Naive B cell (primary cell): ENCODE measurements around the gene IQCE. TPM values are rescaled to one million over a fixed set of nuclear protein-coding genes. Genes with fewer than 3 reads are reported as not detected.
A peak's percentile ranks its signal among the peaks of the same experiment; 100 is the strongest.
"Not testable (repeated sequence)": the region's sequence is repeated elsewhere in the genome, so short reads cannot be mapped to it uniquely, and the experiment has no call there.

Experiments used
- ATAC-seq, 2 donors: fragments of 150-1000 bp; cut with Tn5 transposase; 2 replicates each; pipeline ENCODE4 v1.10.0; 2021; ENCODE audit warnings: low read depth in 2 of 2, mild to moderate bottlenecking in 2 of 2, moderate library complexity in 2 of 2
- DNase-seq: peaks from one replicate; pipeline ENCODE4 v3.0.0; 2022
- H3K27ac Mint-ChIP-seq, 6 donors: one replicate each; pipeline ENCODE4 v1.8.0; 2020 to 2022; ENCODE audit warnings: mild to moderate bottlenecking in 6 of 6, mixed read lengths in 6 of 6, moderate library complexity in 5 of 6, inconsistent platforms in 2 of 6
- H3K27me3 Mint-ChIP-seq, 3 donors: one replicate each; pipeline ENCODE4 v1.8.0; 2021 to 2022; ENCODE audit warnings: mixed read lengths in 3 of 3, mild to moderate bottlenecking in 1 of 3
- H3K36me3 Mint-ChIP-seq, 2 donors: one replicate each; pipeline ENCODE4 v1.8.0; 2020 to 2022; ENCODE audit warnings: mixed read lengths in 2 of 2, inconsistent platforms in 1 of 2, mild to moderate bottlenecking in 1 of 2
- H3K4me1 Mint-ChIP-seq, 3 donors: one replicate each; pipeline ENCODE4 v1.8.0; 2020 to 2022; ENCODE audit warnings: mixed read lengths in 3 of 3, inconsistent platforms in 1 of 3, mild to moderate bottlenecking in 1 of 3, moderate library complexity in 1 of 3
- H3K4me3 Mint-ChIP-seq, 8 donors: one replicate each; pipeline ENCODE4 v1.8.0; 2020 to 2022; ENCODE audit warnings: mild to moderate bottlenecking in 8 of 8, mixed read lengths in 8 of 8, moderate library complexity in 8 of 8, inconsistent platforms in 2 of 8
- H3K9me3 Mint-ChIP-seq, 7 donors: one replicate each; pipeline ENCODE4 v1.8.0; 2020 to 2022; ENCODE audit warnings: mixed read lengths in 7 of 7, mild to moderate bottlenecking in 5 of 7, inconsistent platforms in 2 of 7, moderate library complexity in 1 of 7
- polyA plus RNA-seq, 6 donors: library from polyadenylated mRNA; unstranded; fragments of 300-500 nt; fragmentation: Illumina TruSeq; gene quantifications; one replicate each; pipeline ENCODE4 v1.2.3, GENCODE V29; 2021; ENCODE audit warnings: low read depth in 6 of 6

Gene IQCE
- polyA plus RNA-seq, 6 donors from 2014 or later: 0.36 to 1.7 (median 1.3) TPM; not detected in 1

DNA sequence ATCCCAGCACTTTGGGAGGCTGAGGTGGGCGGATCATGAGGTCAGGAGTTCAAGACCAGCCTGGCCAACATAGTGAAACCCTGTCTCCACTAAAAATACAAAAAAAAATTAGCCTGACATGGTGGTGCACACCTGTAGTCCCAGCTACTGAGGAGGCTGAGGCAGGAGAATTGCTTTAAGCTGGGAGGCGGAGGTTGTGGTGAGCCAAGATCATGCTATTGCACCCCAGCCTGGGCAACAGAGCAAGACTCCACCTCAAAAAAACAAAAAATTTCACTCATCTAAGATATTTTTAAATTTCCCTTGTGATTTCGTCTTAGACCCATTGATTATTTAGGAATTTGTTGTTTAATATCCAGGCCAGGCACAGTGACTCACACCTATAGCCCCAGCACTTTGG, 5.2 kb downstream of the IQCE start:
- H3K4me1 Mint-ChIP-seq: peaks cover 9 to 19% (median 15%) of the 10 kb centered on the region in 3 donors
- ATAC-seq, H3K9me3 Mint-ChIP-seq, H3K27ac Mint-ChIP-seq, H3K36me3 Mint-ChIP-seq, H3K27me3 Mint-ChIP-seq, DNase-seq, H3K4me3 Mint-ChIP-seq: not testable (repeated sequence)

- Mint-ChIP-seq H3K4me1 (peaks cover 9 to 13% (median 12%) of the 10 kb centered on the region in 3 donors), H3K27me3 (no peaks in the 10 kb centered on the region), H3K4me3 (no peak overlapping the region), H3K9me3 (no peaks in the 10 kb centered on the region), H3K27ac (no peak overlapping the region), H3K36me3 (no peaks in the 10 kb centered on the region)
- ATAC-seq (no peak), DNase-seq (no peak)
Measured at GRCh38 chr7:2564970-2565540, 6.3 kb downstream of the IQCE start.

DNA sequence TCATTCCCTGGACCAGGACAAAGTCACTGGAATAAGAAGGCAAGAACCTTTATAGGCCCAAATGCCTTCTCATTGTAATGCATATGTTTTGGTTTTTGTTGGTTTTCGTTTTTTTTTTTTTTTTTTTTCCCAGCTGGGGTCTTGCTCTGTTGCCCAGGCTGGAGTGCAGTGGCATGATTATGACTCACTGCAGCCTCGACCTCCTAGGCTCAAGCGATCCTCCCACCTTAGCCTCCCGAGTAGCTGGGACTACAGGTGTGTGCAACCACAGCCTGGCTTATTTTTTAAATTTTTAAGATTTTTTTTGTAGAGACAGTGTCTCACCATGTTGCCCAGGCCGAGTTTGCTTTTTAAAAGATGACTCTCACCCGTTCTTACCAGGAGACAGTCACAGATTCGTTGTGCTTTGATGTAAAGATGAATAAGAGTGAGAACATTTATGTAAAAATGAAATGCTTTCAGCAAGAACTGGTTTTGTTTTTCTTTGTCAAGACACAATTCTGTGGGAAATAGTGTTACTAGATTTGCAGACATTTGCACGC, 7.6 kb downstream of the IQCE start:
- Mint-ChIP-seq H3K27me3 (no peaks in the 10 kb centered on the region), H3K9me3 (no peaks in the 10 kb centered on the region), H3K4me1 (peaks cover 9 to 12% (median 10%) of the 10 kb centered on the region in 3 donors), H3K36me3 (no peaks in the 10 kb centered on the region), H3K4me3 (peak overlapping the region in 4 of 8 donors; percentile 20 to 61 (median 28)), H3K27ac (no peak overlapping the region)
- ATAC-seq: no peak
- no peak for DNase-seq

- Mint-ChIP-seq H3K9me3 (no peaks in the 10 kb centered on the region), H3K4me3 (peak overlapping the region in 4 of 8 donors; percentile 42 to 69 (median 49)), H3K4me1 (peaks cover 4 to 12% (median 4%) of the 10 kb centered on the region in 3 donors), H3K27me3 (no peaks in the 10 kb centered on the region), H3K27ac (no peak overlapping the region), H3K36me3 (no peaks in the 10 kb centered on the region)
- DNase-seq: no peak
- peak; percentile 32 to 55 for ATAC-seq
Measured at GRCh38 chr7:2566890-2567678, 8.3 kb downstream of the IQCE start.

DNA sequence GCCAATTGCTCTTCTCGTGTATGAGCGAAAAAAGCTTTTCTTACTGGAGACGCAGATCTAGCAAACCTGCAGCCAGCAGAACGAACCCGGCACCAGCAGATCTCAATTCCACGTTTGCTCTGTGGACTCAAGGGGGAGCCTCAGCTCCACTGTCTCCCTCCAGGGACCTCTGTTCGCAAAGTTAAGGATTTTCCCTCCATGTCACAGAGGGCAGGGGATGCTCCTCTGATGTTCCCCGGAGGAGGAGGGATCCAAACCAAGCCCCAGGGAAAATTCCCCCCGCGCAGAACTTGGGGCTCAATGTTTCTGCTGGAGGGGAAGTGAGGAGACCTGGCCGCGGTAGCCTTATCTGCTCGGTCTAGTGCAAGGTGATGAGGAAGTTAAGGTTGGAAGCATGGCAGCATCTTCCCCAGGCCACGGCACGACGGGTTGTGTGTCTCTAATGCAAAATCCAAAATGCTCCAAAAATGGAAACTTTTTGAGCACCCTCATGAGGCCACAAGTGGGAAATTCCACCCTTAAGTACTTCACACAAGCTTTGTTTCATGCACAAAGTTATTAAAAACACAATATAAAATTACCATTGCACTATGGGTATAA, 9.0 kb downstream of the IQCE start:
- H3K36me3 Mint-ChIP-seq: no peaks in the 10 kb centered on the region
- no peaks in the 10 kb centered on the region for H3K9me3 Mint-ChIP-seq
- peak; percentile 31 for DNase-seq
- no peaks in the 10 kb centered on the region for H3K27me3 Mint-ChIP-seq
- peak overlapping the region in 1 of 6 donors; percentile 42 for H3K27ac Mint-ChIP-seq
- H3K4me3 Mint-ChIP-seq: peak overlapping the region in 7 of 8 donors; percentile 34 to 69 (median 50)
- ATAC-seq: peak; percentile 86 to 87
- H3K4me1 Mint-ChIP-seq: peaks cover 0 to 12% (median 4%) of the 10 kb centered on the region in 3 donors

DNA sequence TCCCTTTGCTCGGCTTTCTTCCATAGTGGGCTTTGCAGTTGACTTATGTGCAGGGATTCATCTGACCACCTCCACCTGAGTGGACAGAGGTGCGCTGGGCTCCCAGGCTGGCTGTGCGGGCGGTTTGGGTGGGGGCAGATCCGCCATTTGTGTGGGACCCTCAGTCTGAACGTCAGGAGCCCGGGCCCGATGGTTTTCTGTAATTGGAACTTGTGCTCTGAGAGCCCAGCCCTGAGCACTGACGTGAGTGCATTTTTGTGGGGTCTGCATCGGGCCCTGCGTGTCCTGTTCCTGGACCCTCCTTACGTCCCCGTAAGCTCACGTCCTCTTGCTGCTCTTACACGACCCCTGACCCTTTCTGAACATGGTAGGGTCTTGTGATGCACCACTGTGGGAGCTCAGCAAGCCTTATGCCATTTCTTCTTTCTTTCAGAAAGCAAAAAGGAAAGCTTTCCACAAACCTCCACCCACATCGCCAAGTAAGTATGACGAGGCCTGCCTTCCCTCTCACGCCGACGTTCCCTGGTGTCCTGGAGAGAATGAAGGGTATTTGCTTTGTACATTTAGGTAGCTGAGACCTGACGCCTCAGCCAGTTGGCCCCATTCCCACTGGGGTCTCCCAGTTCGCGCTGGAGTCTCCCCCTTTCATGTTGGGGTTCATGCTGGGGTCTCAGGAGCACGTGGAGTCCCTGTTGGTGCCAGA, 9.9 kb downstream of the IQCE start:
- H3K27ac Mint-ChIP-seq: peak overlapping the region in 1 of 6 donors; percentile 62
- ATAC-seq: no peak
- no peak overlapping the region for H3K4me3 Mint-ChIP-seq
- peaks cover 0 to 4% of the 10 kb centered on the region in 2 donors for H3K36me3 Mint-ChIP-seq
- no peaks in the 10 kb centered on the region for H3K9me3 Mint-ChIP-seq
- H3K27me3 Mint-ChIP-seq: no peaks in the 10 kb centered on the region
- peaks cover 0 to 12% (median 4%) of the 10 kb centered on the region in 3 donors for H3K4me1 Mint-ChIP-seq
- DNase-seq: no peak

DNA sequence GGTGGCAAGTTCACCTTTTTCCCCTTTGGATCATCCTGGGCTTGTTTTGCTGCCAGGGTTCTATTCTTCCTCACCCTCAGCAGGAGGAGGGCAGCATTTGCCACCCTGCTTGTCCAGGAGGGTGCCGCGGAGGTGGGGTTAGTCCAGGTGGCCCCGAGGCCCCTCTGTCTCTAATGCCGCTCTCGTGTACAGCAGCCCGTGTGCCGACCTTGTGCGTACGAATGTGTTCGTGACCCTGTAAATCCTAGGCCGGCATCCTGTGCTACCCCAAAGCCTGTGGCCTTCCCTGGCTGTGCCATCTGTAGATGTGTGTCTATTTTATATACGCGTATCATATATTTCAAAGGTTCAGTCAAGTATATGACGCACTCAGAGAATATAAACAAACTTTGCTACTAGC, 10.6 kb downstream of the IQCE start:
- H3K9me3 Mint-ChIP-seq: no peaks in the 10 kb centered on the region
- no peak for DNase-seq
- ATAC-seq: no peak
- peaks cover 6 to 20% (median 8%) of the 10 kb centered on the region in 3 donors for H3K4me1 Mint-ChIP-seq
- no peaks in the 10 kb centered on the region for H3K27me3 Mint-ChIP-seq
- H3K4me3 Mint-ChIP-seq: no peak overlapping the region
- H3K27ac Mint-ChIP-seq: peak overlapping the region in 1 of 6 donors; percentile 63
- H3K36me3 Mint-ChIP-seq: peaks cover 4 to 7% of the 10 kb centered on the region in 2 donors

DNA sequence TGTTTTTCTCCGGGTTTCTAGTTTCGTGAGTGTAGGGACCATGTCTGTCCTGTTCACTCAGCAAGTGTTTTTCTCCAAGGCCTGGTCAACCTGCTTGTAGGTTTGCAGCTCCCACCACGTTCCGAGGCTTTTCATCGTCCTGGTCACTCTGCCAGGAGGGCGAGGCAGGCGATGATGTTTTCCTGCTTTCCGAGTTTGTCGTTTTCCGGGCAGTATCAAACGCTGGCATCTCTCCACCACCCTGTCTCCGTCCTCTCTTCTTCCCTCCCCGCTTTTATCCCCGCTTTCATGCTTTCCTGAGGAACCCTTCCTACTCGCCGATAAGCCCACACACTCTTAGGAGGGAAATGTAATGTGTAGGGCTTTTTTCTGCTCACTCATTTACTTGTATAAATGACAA, 11.2 kb downstream of the IQCE start:
- Mint-ChIP-seq H3K4me3 (no peak overlapping the region), H3K27ac (no peak overlapping the region), H3K36me3 (peaks cover 4 to 7% of the 10 kb centered on the region in 2 donors)

DNA sequence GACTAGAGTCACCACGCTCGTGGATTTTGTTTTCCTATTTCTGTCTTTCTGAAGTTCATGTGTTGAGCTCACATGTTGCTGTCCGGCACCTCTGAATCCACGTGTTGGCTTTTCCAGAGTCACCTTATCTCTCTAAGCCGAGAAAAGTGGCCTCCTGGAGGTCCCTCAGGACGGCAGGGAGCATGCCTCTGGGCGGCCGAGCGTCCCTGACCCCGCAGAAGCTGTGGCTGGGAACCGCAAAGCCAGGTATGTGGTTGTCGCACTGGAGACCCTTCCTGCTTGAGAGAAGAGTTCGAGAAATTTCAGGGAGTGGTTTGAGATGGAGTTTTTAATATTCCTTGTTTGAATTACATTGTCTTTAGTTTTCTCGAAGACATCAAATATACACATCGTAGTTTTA, 12.6 kb downstream of the IQCE start:
- H3K4me3 Mint-ChIP-seq: no peak overlapping the region
- DNase-seq (no peak), ATAC-seq (no peak)
- peaks cover 4 to 7% of the 10 kb centered on the region in 2 donors for H3K36me3 Mint-ChIP-seq
- H3K27me3 Mint-ChIP-seq: no peaks in the 10 kb centered on the region
- no peaks in the 10 kb centered on the region for H3K9me3 Mint-ChIP-seq
- peaks cover 5 to 20% (median 6%) of the 10 kb centered on the region in 3 donors for H3K4me1 Mint-ChIP-seq
- no peak overlapping the region for H3K27ac Mint-ChIP-seq

More for the DNA sequence above, 11.2 kb downstream of the IQCE start:
- Mint-ChIP-seq H3K9me3 (no peaks in the 10 kb centered on the region), H3K4me1 (peaks cover 6 to 20% (median 8%) of the 10 kb centered on the region in 3 donors), H3K27me3 (no peaks in the 10 kb centered on the region)
- no peak for ATAC-seq
- DNase-seq: no peak

DNA sequence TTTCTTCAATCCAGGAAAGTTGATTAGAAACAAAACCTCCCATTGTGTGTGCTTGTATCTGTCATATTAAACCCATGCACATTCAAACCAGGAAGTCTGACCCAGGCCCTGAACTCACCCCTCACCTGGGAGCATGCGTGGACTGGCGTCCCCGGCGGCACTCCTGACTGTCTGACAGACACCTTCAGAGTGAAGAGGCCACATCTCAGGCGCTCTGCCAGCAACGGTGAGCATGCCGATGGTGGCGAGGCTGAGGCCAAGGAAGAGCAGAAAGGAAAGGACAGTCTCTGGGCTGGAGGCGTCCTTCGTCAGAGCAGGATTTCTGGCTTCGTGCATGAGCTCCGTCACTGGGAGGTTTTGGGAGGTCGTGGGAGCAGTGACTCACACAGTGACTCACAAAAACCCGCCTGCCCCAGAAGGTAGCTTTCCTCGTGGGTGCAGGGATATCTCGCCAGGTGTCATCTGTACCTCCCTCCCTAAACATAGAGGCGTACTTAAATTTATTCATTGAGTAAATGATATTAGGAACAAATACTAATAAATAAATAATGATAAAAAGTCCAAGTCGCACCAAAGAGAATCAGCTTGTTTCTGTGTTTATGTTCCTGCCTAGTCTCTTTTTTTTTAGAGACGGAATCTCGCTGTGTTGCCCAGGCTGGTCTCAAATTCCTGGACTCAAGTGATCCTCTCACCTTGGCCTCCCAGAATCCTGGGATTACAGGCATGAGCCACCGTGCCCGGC, 13.5 kb downstream of the IQCE start:
- DNase-seq (no peak), ATAC-seq (no peak)
- Mint-ChIP-seq H3K36me3 (peaks cover 4 to 7% of the 10 kb centered on the region in 2 donors), H3K4me1 (peaks cover 5 to 17% (median 6%) of the 10 kb centered on the region in 3 donors), H3K9me3 (no peaks in the 10 kb centered on the region), H3K27me3 (no peaks in the 10 kb centered on the region), H3K27ac (peak overlapping the region in 1 of 6 donors; percentile 54), H3K4me3 (no peak overlapping the region)

DNA sequence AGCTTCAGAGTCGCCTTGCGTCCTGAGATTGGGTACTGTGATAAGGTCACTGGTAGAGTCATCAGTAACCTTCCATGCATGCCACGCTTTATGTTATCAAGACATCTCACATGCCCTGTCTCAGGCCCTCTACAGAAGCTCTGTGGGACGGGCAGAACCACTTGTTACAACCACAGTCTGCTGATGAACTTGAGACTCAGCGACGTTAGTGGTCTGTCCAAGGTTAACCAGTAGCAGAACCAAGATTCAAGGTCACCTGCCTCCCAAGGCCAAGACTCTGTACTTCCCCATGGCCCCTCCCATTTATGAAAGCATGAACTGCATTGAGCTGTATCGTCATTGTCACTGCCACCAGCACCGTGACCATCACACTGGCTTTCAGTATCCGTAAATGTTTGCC, 15.0 kb downstream of the IQCE start:
- peak; percentile 21 for DNase-seq
- Mint-ChIP-seq H3K4me3 (no peak overlapping the region), H3K4me1 (peaks cover 5 to 8% (median 6%) of the 10 kb centered on the region in 3 donors), H3K9me3 (no peaks in the 10 kb centered on the region), H3K27me3 (no peaks in the 10 kb centered on the region), H3K36me3 (peaks cover 4 to 7% of the 10 kb centered on the region in 2 donors), H3K27ac (peak overlapping the region in 4 of 6 donors; percentile 21 to 95 (median 84))
- peak; percentile 82 to 89 for ATAC-seq

DNA sequence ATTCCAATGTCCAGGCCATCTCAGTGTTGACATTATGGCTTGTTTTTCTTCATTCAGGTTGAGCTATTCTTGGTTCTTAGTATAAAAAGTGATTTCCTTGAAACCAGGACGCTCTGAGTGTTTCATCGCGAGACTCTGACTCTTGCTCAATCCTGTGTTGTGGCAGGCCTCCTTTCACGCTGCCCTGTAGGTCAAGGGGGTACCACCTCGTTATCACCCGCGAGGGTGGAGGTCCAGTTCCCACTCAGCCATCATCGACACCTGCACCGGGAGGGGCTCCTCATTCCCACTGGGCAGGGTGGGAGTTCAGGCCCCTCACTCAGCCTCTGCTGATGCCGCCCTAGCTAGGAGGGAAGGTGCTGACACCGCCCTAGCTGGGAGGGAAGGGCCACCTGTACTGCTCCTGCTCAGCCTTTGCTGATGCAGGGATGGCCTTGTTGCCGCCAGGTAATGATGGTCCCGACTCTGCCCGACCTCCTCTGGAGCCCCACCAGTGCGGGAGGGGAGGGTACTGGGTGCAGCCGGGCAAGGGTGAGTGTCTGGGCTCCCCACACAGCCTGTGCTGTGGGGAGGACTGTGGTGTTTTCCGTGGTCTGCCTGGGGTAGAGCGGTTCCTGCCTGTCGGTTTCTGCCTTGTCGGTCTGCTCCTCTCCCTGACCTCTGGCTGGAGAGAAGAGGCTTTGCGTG, 16.4 kb downstream of the IQCE start:
- H3K27ac Mint-ChIP-seq: peak overlapping the region in 3 of 6 donors; percentile 26 to 95 (median 82)
- peaks cover 5 to 8% (median 6%) of the 10 kb centered on the region in 3 donors for H3K4me1 Mint-ChIP-seq
- H3K27me3 Mint-ChIP-seq: no peaks in the 10 kb centered on the region
- DNase-seq: no peak
- H3K36me3 Mint-ChIP-seq: peaks cover 4 to 7% of the 10 kb centered on the region in 2 donors
- H3K9me3 Mint-ChIP-seq: no peaks in the 10 kb centered on the region
- H3K4me3 Mint-ChIP-seq: no peak overlapping the region
- ATAC-seq: no peak
